Measurements from ENCODE around the gene JAZF1. TPM values are rescaled to one million over a fixed set of nuclear protein-coding genes. Genes with fewer than 3 reads are reported as not detected.
A peak's percentile ranks its signal among the peaks of the same experiment; 100 is the strongest.

The JAZF1 gene
- total and polyA plus RNA-seq, 9 of the 15 experiments (the other 6 are each of a cell fraction or from before 2014, with no cell fraction given) = 0.04 to 0.64 (median 0.11) TPM; not detected in 3

GRCh38 chr7:28020302-28020940, 160.2 kb downstream of the JAZF1 start (continued):
- TF ChIP-seq RB1 (IDR thresholded peaks at IDR 0.05; ENCODE audit: low read depth) (peak; percentile 32; the same call in 1 of the 2 replicates), FOXA1 (IDR thresholded peaks at IDR 0.05; ENCODE audit: borderline replicate concordance) (no peak), ZFP36 (IDR thresholded peaks at IDR 0.05; ENCODE audit: low read depth, low read length, partially characterized antibody) (peak; percentile 32), RBM17 (IDR thresholded peaks at IDR 0.05; ENCODE audit: borderline replicate concordance, low read depth, low read length) (no peak), PML (IDR thresholded peaks at IDR 0.05; ENCODE audit: low read length) (no peak), CBX5 (IDR thresholded peaks at IDR 0.05; ENCODE audit: borderline replicate concordance, low read depth) (no peak), EGR1 (conservative IDR thresholded peaks at IDR 0.05) (no peak), NCOA2 (IDR thresholded peaks at IDR 0.05; ENCODE audit: partially characterized antibody in 2 of 2) (no peak), ARHGAP35 (IDR thresholded peaks at IDR 0.05; ENCODE audit: partially characterized antibody) (no peak), ZNF184 (CRISPR knock-in tag; IDR thresholded peaks at IDR 0.05) (no peak), SAP30 (IDR thresholded peaks at IDR 0.05; ENCODE audit: borderline replicate concordance, insufficient read depth, low read depth, low read length, poor library complexity, severe bottlenecking) (no peak)

- no peak overlapping the region for H3K4me3 ChIP-seq
- no TSS peak for BruUV-seq (replicated peaks)
- H3K9ac ChIP-seq (ENCODE audit: insufficient read depth in 1 of 2, low read depth in 2 of 2, low read length in 2 of 2) = peak overlapping the region in 1 of 2 experiments; percentile 31; a peak in 1 of 4 replicates
- no peak for FAIRE-seq
- no peaks in the 10 kb centered on the region for H3K79me2 ChIP-seq (ENCODE audit: control insufficient read depth, insufficient read depth, low read length)
- H4K20me1 ChIP-seq (replicated peaks; ENCODE audit: control insufficient read depth, insufficient read depth, low read length) = no peaks in the 10 kb centered on the region
- TF ChIP-seq ZNF592 (IDR thresholded peaks at IDR 0.05) (no peak), MAFG (tag; conservative IDR thresholded peaks at IDR 0.05) (0 out of 2 replicates have a peak, but pooled peaks have one; percentile 26)
- H3K27me3 ChIP-seq (ENCODE audit: control insufficient read depth in 2 of 2, insufficient read depth in 2 of 2, low read length in 2 of 2) = peaks cover 18 to 30% of the 10 kb centered on the region in 2 experiments; a peak in 4 of 5 replicates
- H3K36me3 ChIP-seq (ENCODE audit: control insufficient read depth, insufficient read depth, low read length) = no peaks in the 10 kb centered on the region
- no peak overlapping the region for H2AFZ ChIP-seq (ENCODE audit: low read depth, low read length)
- no peak for DNase-seq (ENCODE audit: extremely low read depth in 1 of 4, low spot score in 3 of 4)
- in situ Hi-C loops (cut with MboI) = loop anchor here (5.0 kb wide), 1 partner anchor 817 kb away; the partner anchor contains the start of gene HOXA13
- H3K4me1 ChIP-seq (replicated peaks in 1 of 2; ENCODE audit: control insufficient read depth in 2 of 2, insufficient read depth in 2 of 2, low read length in 2 of 2) = no peaks in the 10 kb centered on the region
- no peak overlapping the region for H3K27ac ChIP-seq (ENCODE audit: extremely low read depth, low read depth, low read length)
- H3K9me3 ChIP-seq (replicated peaks; ENCODE audit: control insufficient read depth, insufficient read depth, low read depth, low read length) = no peaks in the 10 kb centered on the region
- no peak overlapping the region for H3K4me2 ChIP-seq (ENCODE audit: insufficient read depth, low read length)
- WGBS (ENCODE audit: insufficient coverage, low coverage, missing lambda C conversion rate) = 1% methylated on average over 8 of the region's 8 CpGs
- ChIA-PET CTCF (ENCODE audit: low intra/inter-chr PET ratio) (no interaction called here), POLR2A (no interaction called here)
- intact Hi-C loops (cut with micrococcal nuclease) = no loop called here
- ATAC-seq = no peak
- no peaks in the 10 kb centered on the region for H3K9me1 ChIP-seq (ENCODE audit: control insufficient read depth, insufficient read depth, low read length)
Measured at GRCh38 chr7:28018856-28019465, 161.6 kb downstream of the JAZF1 start.

All from K562 (cell line).